ENCODE data around the gene MARF1. TPM values are rescaled to one million over a fixed set of nuclear protein-coding genes. Genes with fewer than 3 reads are reported as not detected.
"Not testable (repeated sequence)": the region's sequence is repeated elsewhere in the genome, so short reads cannot be mapped to it uniquely, and the experiment has no call there.

Gene MARF1
- total RNA-seq, 2 experiments from 2014 or later: 111 to 114 TPM

GRCh38 chr16:15672127-15672513, 29.2 kb upstream of the MARF1 start:
- ATAC-seq (ENCODE audit: low read depth); H3K27me3 Mint-ChIP-seq; DNase-seq; H3K9me3 Mint-ChIP-seq: not testable (repeated sequence)
- POLR2A ChIA-PET: interaction anchor here (1.3 to 4.4 kb wide), 4 partner anchors 13 to 75 kb away, joined by 6 to 35 read pairs (median 14); partner anchors contain the start of genes MARF1 and NDE1
- Mint-ChIP-seq H3K27ac (peak overlapping the region; percentile 98), H3K4me1 (peaks cover 44% of the 10 kb centered on the region), H3K36me3 (peaks cover 41% of the 10 kb centered on the region), H3K4me3 (peak overlapping the region; percentile 80)

- Mint-ChIP-seq H3K9me3 (no peaks in the 10 kb centered on the region), H3K36me3 (peaks cover 41% of the 10 kb centered on the region), H3K27ac (peak overlapping the region; percentile 98), H3K4me1 (peaks cover 44% of the 10 kb centered on the region), H3K27me3 (no peaks in the 10 kb centered on the region), H3K4me3 (peak overlapping the region; percentile 80)
- DNase-seq: no peak
- POLR2A ChIA-PET: interaction anchor here (1.3 to 4.4 kb wide), 4 partner anchors 12 to 75 kb away, joined by 6 to 35 read pairs (median 14); partner anchors contain the start of genes MARF1 and NDE1
- no peak for ATAC-seq (ENCODE audit: low read depth)
Observed at GRCh38 chr16:15671530-15672117, 28.7 kb upstream of the MARF1 start.

GRCh38 chr16:15667091-15667742, 24.3 kb upstream of the MARF1 start:
- Mint-ChIP-seq H3K9me3 (no peaks in the 10 kb centered on the region), H3K27ac (peak overlapping the region; percentile 51), H3K4me3 (no peak overlapping the region), H3K4me1 (peaks cover 21% of the 10 kb centered on the region), H3K36me3 (peaks cover 40% of the 10 kb centered on the region), H3K27me3 (no peaks in the 10 kb centered on the region)
- DNase-seq (no peak), ATAC-seq (ENCODE audit: low read depth) (no peak)
- POLR2A ChIA-PET: no interaction called here

GRCh38 chr16:15665107-15665506, 22.2 kb upstream of the MARF1 start:
- Mint-ChIP-seq H3K36me3 (peaks cover 45% of the 10 kb centered on the region), H3K27me3 (no peaks in the 10 kb centered on the region), H3K9me3 (no peaks in the 10 kb centered on the region), H3K4me3 (no peak overlapping the region), H3K4me1 (peaks cover 9% of the 10 kb centered on the region), H3K27ac (no peak overlapping the region)
- POLR2A ChIA-PET: interaction anchor here (1.2 kb wide), 1 partner anchor 14 kb away, joined by 3 read pairs; no protein-coding TSS in a partner anchor
- no peak for ATAC-seq (ENCODE audit: low read depth)
- no peak for DNase-seq

- Mint-ChIP-seq H3K9me3 (no peaks in the 10 kb centered on the region), H3K27me3 (no peaks in the 10 kb centered on the region), H3K36me3 (peaks cover 42% of the 10 kb centered on the region), H3K27ac (peak overlapping the region; percentile 79), H3K4me3 (no peak overlapping the region), H3K4me1 (peaks cover 30% of the 10 kb centered on the region)
- ATAC-seq (ENCODE audit: low read depth) (no peak), DNase-seq (no peak)
- POLR2A ChIA-PET: interaction anchor here (3.2 to 4.0 kb wide), 2 partner anchors 11 to 17 kb away, joined by 21 to 23 read pairs; partner anchors contain the start of gene MARF1
Observed at GRCh38 chr16:15660203-15660601, 17.2 kb upstream of the MARF1 start.

GRCh38 chr16:15658556-15658955, 15.6 kb upstream of the MARF1 start:
- DNase-seq: no peak
- Mint-ChIP-seq H3K9me3 (no peaks in the 10 kb centered on the region), H3K36me3 (peaks cover 41% of the 10 kb centered on the region), H3K27ac (peak overlapping the region; percentile 87), H3K27me3 (no peaks in the 10 kb centered on the region), H3K4me1 (peaks cover 37% of the 10 kb centered on the region), H3K4me3 (peak overlapping the region; percentile 70)
- POLR2A ChIA-PET: interaction anchor here (1.2 to 4.0 kb wide), 4 partner anchors 9 to 15 kb away, joined by 3 to 23 read pairs (median 13); partner anchors contain the start of genes MARF1 and NDE1
- no peak for ATAC-seq (ENCODE audit: low read depth)

GRCh38 chr16:15658149-15658548, 15.2 kb upstream of the MARF1 start:
- H3K4me1 Mint-ChIP-seq: peaks cover 39% of the 10 kb centered on the region
- no peak for ATAC-seq (ENCODE audit: low read depth)

GRCh38 chr16:15655561-15655960, 12.6 kb upstream of the MARF1 start:
- ATAC-seq (ENCODE audit: low read depth); DNase-seq; POLR2A ChIA-PET; H3K9me3 Mint-ChIP-seq; H3K27me3 Mint-ChIP-seq; H3K4me3 Mint-ChIP-seq; H3K27ac Mint-ChIP-seq: not testable (repeated sequence)
- H3K36me3 Mint-ChIP-seq: peaks cover 34% of the 10 kb centered on the region
- peaks cover 45% of the 10 kb centered on the region for H3K4me1 Mint-ChIP-seq

More at GRCh38 chr16:15658149-15658548, 15.2 kb upstream of the MARF1 start:
- no peak for DNase-seq
- no peaks in the 10 kb centered on the region for H3K9me3 Mint-ChIP-seq
- H3K4me3 Mint-ChIP-seq: no peak overlapping the region
- H3K36me3 Mint-ChIP-seq: peaks cover 41% of the 10 kb centered on the region
- H3K27me3 Mint-ChIP-seq: no peaks in the 10 kb centered on the region
- POLR2A ChIA-PET: interaction anchor here (0.6 to 4.0 kb wide), 4 partner anchors 10 to 200 kb away, joined by 3 to 23 read pairs (median 12); partner anchors contain the start of gene MARF1
- H3K27ac Mint-ChIP-seq: peak overlapping the region; percentile 65

- Mint-ChIP-seq H3K27ac (no peak overlapping the region), H3K9me3 (no peaks in the 10 kb centered on the region), H3K4me1 (peaks cover 46% of the 10 kb centered on the region), H3K36me3 (peaks cover 34% of the 10 kb centered on the region), H3K27me3 (no peaks in the 10 kb centered on the region), H3K4me3 (no peak overlapping the region)
- no peak for DNase-seq
- ATAC-seq (ENCODE audit: low read depth): no peak
- POLR2A ChIA-PET: interaction anchor here (0.7 kb wide), 1 partner anchor 503 kb away, joined by 3 read pairs; no protein-coding TSS in a partner anchor
Observed at GRCh38 chr16:15654591-15654990, 11.6 kb upstream of the MARF1 start.

- ATAC-seq (ENCODE audit: low read depth) (no peak), DNase-seq (no peak)
- peaks cover 31% of the 10 kb centered on the region for H3K36me3 Mint-ChIP-seq
- H3K4me3 Mint-ChIP-seq: peak overlapping the region; percentile 100
- H3K27me3 Mint-ChIP-seq: no peaks in the 10 kb centered on the region
- H3K27ac Mint-ChIP-seq: peak overlapping the region; percentile 42
- peaks cover 42% of the 10 kb centered on the region for H3K4me1 Mint-ChIP-seq
- POLR2A ChIA-PET: interaction anchor here (0.6 to 2.2 kb wide), 2 partner anchors 10 to 83 kb away, joined by 3 to 10 read pairs; partner anchors contain the start of gene MARF1
- no peaks in the 10 kb centered on the region for H3K9me3 Mint-ChIP-seq
Observed at GRCh38 chr16:15653227-15653626, 10.3 kb upstream of the MARF1 start.

- DNase-seq (no peak), ATAC-seq (ENCODE audit: low read depth) (no peak)
- Mint-ChIP-seq H3K9me3 (no peaks in the 10 kb centered on the region), H3K4me3 (peak overlapping the region; percentile 100), H3K36me3 (peaks cover 25% of the 10 kb centered on the region), H3K27ac (peak overlapping the region; percentile 42), H3K27me3 (no peaks in the 10 kb centered on the region), H3K4me1 (peaks cover 34% of the 10 kb centered on the region)
- POLR2A ChIA-PET: interaction anchor here (0.6 to 2.2 kb wide), 2 partner anchors 10 to 82 kb away, joined by 3 to 10 read pairs; partner anchors contain the start of gene MARF1
Observed at GRCh38 chr16:15652293-15653001, 9.5 kb upstream of the MARF1 start.

- Mint-ChIP-seq H3K27ac (peak overlapping the region; percentile 100), H3K4me3 (peak overlapping the region; percentile 100), H3K36me3 (peaks cover 19% of the 10 kb centered on the region), H3K4me1 (peaks cover 27% of the 10 kb centered on the region), H3K9me3 (no peaks in the 10 kb centered on the region), H3K27me3 (no peaks in the 10 kb centered on the region)
- peak; percentile 45 for DNase-seq
- peak; percentile 42 for ATAC-seq (ENCODE audit: low read depth)
- POLR2A ChIA-PET: interaction anchor here (0.6 to 1.9 kb wide), 7 partner anchors 8 to 101 kb away, joined by 3 to 9 read pairs (median 4); partner anchors contain the start of gene MARF1
Observed at GRCh38 chr16:15650698-15651171, 7.8 kb upstream of the MARF1 start.
